NCI-H345 treated with DMSO at 0.1 percent for 48 hours (cell line): ENCODE data around the gene RAB11FIP4.

ENCODE experiments used
- DNase-seq: peaks from one replicate; lab custom pipeline; 2025; ENCODE audit not compliant: unreplicated experiment; lab: John Stamatoyannopoulos, UW

Gene RAB11FIP4

GRCh38 chr17:31385428-31386285 is 5.8 kb upstream of the RAB11FIP4 start:
- no peak for DNase-seq

DNA sequence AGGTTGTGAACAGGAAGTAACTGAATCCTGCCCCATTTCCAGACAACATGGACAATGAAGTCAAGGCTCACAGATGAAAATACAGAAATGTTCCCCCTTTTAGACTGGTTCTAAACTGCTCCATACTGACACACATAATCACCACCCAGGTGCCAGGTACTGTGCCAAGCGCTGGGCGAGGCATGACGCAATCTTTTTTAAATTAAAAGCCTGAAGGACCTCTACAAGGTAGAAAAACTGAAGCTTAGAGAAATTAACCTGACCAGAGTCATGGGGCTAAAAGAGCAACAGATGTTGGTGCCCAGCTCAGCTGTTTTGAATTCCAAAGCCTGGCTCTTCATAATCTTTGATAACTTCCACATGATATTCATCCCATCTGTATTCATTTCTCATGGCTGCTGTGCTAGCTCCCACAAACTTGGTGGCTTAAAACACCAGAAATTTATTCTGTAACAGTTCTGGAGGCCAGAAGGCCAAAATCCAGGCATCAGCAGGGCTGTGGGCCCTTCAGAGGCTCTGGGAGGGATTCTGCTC is 4.9 kb upstream of the RAB11FIP4 start:
- DNase-seq = no peak

GRCh38 chr17:31387438-31387837 is 4.0 kb upstream of the RAB11FIP4 start:
- no peak for DNase-seq

DNA sequence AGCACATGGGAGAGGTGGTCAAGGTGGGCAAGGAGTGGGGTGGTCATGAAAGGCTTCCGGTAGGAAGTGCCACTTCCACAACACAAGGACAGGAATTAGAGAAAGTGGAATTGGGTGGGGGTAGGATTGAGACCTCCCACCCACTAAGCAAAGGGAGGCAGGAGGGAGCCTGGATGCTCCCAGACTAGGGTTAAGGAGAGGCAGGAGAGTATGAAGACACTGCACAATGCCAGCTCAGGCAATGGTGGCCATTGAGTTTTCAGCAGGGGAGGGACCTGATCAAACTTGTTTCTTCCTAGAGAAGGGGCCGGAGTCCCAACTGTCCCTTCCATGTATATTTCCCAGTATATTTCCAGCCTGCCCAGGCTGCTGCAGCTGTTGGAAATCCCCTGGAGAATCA is 3.1 kb upstream of the RAB11FIP4 start:
- DNase-seq = no peak

DNA sequence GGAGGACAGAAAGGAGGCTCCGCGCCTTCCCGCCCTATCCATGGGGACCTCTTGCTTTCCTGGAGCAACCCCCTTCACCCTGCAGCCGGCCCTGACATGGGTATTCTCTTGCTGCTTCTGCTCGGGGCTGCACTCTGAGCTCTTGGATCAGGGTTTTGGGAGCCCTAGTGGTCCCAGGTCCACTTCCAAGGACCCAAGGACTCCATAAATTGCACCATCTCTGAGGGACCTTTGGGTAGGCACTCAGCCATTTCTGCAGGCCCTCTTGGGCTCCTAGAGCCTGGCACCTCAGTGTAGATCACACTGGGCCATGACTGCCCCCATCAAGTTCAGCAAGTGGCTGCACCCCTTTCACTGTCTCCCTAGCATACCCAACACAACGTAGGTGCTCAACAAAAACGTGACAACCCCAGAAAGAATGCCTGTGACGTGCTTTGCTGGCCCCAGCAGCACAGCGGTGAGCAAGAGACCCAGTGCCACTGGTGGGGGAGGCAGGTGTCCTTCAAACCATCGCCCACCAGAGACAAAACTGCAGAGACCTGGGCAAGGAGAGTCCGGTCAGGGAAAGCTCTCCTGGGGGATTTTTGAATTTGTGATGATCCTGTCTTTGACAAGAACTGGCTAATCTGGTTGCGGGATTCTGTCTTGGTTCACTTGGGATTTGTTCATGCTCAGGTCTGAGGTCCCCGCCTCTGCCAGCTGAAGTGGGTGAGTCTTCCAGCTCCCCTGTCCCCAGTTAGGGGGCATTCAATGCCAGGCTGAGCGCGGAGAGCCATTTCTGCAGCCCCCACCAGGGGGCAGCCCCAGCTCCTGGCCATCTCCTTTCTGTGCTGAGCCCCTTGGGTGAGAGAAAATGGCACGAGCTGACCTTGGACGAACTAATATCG is 2.5 kb upstream of the RAB11FIP4 start:
- no peak for DNase-seq

DNA sequence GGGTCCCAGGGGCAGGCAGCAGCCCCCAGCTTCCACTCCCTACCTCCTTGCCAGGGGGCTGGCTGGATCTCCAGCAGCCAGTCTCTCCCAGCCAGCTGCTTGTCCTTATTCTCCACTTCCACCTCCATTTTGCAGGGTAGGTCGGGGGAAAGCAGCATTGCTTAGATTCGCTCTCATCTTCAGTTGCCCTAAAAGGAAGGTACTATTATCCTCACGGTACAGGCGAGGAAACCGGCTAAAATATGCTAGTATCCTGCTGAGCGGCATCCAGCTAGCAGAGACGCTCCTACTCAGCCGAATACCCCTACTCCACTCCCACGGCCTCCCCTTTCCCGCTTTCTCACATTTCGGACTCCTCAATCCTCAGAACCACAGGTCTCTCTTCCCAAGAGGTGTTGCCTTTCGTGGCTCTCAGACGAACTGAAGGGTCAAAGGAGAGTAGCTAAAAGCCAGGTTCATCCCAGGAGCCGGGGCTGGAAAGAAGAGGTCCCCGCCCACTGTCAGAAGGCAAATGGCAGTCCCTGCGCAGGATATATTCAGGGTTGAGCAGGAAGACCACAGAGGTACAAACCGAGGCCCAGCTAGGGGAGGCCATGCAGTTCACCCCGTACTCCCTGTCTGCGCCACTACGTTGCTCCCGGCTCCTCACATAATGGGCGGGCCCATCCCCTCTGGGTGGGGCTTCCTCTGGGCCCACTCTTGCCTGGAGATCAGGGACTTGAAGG is 1.7 kb upstream of the RAB11FIP4 start:
- DNase-seq = no peak

- DNase-seq = no peak
Observed at GRCh38 chr17:31390426-31390747, 1.1 kb upstream of the RAB11FIP4 start.

DNA sequence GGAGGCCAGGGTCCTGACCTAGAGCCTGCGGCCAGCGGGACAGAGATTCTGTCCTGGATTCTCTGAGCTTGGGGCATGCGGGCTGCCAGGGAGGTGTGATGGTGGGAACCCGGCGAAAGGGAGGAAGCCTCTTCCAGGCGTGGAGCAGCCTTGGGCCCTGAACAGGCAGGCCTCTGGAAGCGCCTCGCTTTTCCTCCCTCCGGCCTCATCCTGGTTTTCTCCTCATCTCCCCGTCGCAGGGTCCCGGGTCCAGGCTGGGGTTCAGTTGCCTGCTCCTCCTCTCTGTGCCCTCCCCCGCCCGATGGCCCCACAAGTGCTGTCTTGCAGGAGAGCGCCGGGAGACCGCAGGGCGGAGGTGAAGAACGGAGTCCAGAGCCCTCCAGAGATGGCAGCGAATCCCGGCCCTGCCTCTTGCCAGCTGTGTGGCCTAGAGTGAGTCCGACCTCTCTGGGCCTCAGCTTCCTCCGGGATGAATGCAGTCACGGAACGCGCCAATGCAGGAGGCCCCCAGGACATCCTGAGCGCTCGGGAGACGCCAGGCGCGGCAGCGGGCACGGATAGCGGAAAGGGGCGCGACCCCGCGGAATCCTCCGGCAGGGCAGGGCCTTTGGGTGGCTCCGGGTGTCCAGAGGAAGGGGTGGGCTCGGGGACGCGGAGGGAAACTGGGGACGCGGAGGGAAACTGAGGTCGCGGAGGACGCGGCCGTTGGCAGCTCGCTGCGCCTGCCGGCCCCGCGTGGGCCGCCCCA is 553 bp upstream of the RAB11FIP4 start:
- DNase-seq = peak; percentile 30

DNA sequence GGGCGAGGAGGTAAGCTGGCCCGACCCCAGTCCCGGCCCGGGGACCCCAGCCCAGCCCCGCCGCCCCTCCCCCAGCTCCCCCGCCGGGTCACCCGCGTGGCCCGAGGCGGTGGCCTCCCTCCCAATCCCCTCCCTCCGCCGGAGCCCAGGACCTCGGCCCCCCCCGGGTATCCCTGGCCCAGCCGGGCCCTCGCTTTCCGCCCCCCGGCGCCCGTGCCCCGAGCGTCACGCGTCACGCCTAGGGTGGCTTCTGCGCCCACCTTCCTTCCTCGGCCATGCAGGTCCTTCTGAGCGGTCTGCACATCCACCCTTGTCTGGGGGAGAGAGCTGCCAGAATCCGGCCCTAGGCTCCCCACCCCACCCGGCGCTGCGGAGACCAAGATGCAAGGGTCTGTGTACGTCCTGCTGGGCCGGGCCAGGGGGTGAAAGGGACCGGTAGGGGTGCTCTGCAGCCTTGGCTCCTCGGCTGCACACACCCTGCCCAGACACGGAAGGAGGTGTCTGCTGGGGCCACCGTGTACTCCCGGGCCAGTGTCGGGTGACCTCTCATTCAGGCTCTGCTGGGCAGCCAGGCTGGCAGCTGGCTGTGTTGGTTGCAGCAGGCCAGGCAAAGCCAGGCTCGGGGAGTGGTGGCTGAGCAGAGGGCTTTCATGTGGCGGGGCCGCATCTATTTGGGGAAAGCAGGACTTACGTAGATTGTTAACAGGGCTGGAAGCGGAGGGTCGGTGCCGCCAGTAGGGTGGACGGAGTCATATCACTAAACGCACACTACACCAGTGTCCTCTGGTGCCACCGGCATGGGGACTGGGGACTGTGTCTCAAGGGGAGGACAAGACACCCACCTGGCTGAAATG is 754 bp downstream of the RAB11FIP4 start:
- DNase-seq = no peak

GRCh38 chr17:31392856-31393748 is 1.6 kb downstream of the RAB11FIP4 start:
- no peak for DNase-seq

GRCh38 chr17:31393749-31394146 is 2.3 kb downstream of the RAB11FIP4 start:
- DNase-seq = no peak

DNA sequence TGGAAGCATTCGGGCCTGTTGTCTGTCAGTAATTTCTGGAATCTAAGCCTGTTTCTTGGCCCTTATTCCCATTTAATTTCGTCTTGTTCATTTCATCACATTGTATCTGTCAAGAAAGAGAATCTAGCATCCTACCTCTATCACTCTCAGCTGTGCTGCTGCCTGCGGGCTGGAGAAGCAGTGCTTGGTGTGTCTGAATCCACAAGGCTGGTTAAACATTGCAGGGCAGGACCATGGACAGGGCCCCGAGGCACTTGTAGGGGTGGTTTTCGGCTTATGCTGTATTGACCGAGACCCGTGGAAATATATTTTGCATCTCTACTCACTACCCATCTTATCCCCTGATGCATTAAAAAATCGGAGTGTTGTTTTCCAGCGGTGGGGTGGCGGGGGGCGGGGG is 3.1 kb downstream of the RAB11FIP4 start:
- no peak for DNase-seq

DNA sequence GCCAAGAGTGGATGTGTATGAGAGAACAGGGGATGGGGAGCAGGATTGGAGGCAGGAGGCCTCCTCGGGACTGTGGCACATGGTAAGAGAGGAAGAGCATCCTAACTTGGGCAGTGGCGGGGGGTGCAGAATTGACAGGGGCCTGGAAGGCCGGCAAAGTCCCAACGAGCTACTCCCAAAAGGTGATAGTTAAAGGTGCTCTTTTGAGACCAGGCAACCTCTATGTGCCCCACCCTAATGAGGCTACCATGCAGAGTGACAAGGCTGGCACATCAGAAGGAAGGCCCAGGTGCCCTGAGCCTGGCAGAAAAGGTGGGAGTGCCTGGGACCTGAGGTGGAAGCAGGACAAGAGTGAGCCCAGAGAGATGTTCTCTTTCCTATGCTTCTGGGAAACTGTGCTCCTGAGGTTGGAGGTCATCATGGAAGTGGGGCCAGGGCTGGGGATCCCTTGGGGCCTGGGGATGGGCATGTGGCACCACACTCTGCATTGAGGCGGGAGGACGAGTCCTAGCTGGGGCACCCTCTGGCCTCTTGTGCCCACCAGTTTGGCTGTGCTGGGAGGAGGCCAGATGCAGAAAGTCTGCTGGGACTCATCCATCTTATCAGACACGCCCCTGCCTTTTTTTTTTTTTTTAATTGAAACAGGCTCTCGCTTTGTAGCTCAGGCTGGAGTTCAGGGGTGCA is 5.9 kb downstream of the RAB11FIP4 start:
- DNase-seq = no peak

GRCh38 chr17:31398381-31399311 is 7.2 kb downstream of the RAB11FIP4 start:
- no peak for DNase-seq

DNA sequence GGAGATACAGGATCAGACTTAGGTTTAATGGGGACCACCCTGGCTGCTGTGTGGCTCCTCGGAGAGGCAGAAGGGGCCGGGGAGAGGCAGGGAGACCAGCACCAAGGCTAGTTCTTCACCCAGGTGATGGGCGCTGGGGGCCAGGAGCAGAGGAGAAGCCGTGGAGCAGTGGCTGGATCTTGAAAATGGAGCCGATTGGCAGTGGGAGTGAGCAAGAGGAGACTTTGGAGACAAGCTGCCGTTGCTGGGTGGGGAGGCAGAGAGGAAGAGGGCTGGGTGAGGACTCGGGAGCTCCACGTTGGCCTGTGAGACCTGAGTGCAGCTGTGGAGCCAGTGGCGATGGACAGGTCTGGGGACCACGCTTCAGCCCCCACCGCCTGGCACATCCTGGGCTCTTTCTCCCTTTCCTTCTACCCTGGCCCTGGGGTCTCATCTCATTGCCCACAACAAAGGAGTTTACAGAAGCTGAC is 9.0 kb downstream of the RAB11FIP4 start:
- no peak for DNase-seq

GRCh38 chr17:31401456-31402254 is 10.2 kb downstream of the RAB11FIP4 start:
- no peak for DNase-seq
